Lung microvascular endothelial cell (primary cell): ENCODE results near the gene CGREF1. TPM values are rescaled to one million over a fixed set of nuclear protein-coding genes. Genes with fewer than 3 reads are reported as not detected.
A peak's percentile ranks its signal among the peaks of the same experiment; 100 is the strongest.

Source experiments
- DNase-seq, 2 donors: peaks; one replicate each; pipeline versions ENCODE4 v3.0.0 to v3.0.0-alpha.2; 2010; ENCODE audit warnings: low read depth in 2 of 2
- total RNA-seq: library from RNA; depleted of rRNA; stranded (reverse); fragments of >200 nt; gene quantifications from 2 replicates; pipeline ENCODE4 v1.2.1, GENCODE V29; 2014

CGREF1 gene
- total RNA-seq, 1 donor from 2014 or later = 2.0 TPM

- peak; percentile 93 to 96 for DNase-seq
These were observed 67.7 kb downstream of the CGREF1 start, which contains the start of gene AGBL5 for GRCh38 chr2:27050996-27051901. Gene AGBL5, plus strand, starts transcription at chr2:27051668. Its CDS starts 1,291 bp downstream, at chr2:27052959.

Other genes starting within 250 kb of the CGREF1 start
- gene MAPRE3, start 148.5 kb downstream of the CGREF1 start, total RNA-seq = 0.65 and 0.79 TPM in 2 replicates
- gene TMEM214, start 86.2 kb downstream of the CGREF1 start, total RNA-seq = 14.2 and 19.4 TPM in 2 replicates
- gene AGBL5, start 67.5 kb downstream of the CGREF1 start, total RNA-seq = 13.7 and 13.9 TPM in 2 replicates
- 477 and 564 TPM in 2 replicates for gene OST4, start 47.5 kb downstream of the CGREF1 start, total RNA-seq
- gene EMILIN1, start 40.5 kb downstream of the CGREF1 start, total RNA-seq = 23.3 and 42.3 TPM in 2 replicates
- 2.2 and 3.4 TPM in 2 replicates for gene KHK, start 32.4 kb downstream of the CGREF1 start, total RNA-seq
- under 0.01 TPM in 1 of 2 replicates, not detected in the other for gene ABHD1, start 4.7 kb upstream of the CGREF1 start, total RNA-seq
- gene PREB, start 15.5 kb upstream of the CGREF1 start, total RNA-seq = 24.2 and 36.7 TPM in 2 replicates
- gene PRR30, start 20.3 kb upstream of the CGREF1 start, total RNA-seq = not detected in 2 replicates
- gene TCF23, start 29.9 kb upstream of the CGREF1 start, total RNA-seq = not detected in 2 replicates
- 97.0 and 130 TPM in 2 replicates for gene ATRAID, start 92.9 kb upstream of the CGREF1 start, total RNA-seq
- gene SLC5A6, start 93.1 kb upstream of the CGREF1 start, total RNA-seq = 12.0 and 26.0 TPM in 2 replicates
- 24.0 and 29.6 TPM in 2 replicates for gene CAD, start 98.2 kb upstream of the CGREF1 start, total RNA-seq
- 7.8 and 16.9 TPM in 2 replicates for gene SLC30A3, start 143.9 kb upstream of the CGREF1 start, total RNA-seq
- 0.44 and 1.4 TPM in 2 replicates for gene DNAJC5G, start 156.3 kb upstream of the CGREF1 start, total RNA-seq
- 0.44 and 1.2 TPM in 2 replicates for gene TRIM54, start 163.3 kb upstream of the CGREF1 start, total RNA-seq
- gene UCN, start 189.3 kb upstream of the CGREF1 start, total RNA-seq = 0.40 and 0.44 TPM in 2 replicates
- 32.7 and 34.2 TPM in 2 replicates for gene MPV17, start 204.0 kb upstream of the CGREF1 start, total RNA-seq
- gene GTF3C2, start 237.6 kb upstream of the CGREF1 start, total RNA-seq = 18.7 and 20.4 TPM in 2 replicates